SK-N-SH (cell line): ENCODE measurements around the gene SLC27A2. TPM values are rescaled to one million over a fixed set of nuclear protein-coding genes. Genes with fewer than 3 reads are reported as not detected.

Source experiments
- CTCF ChIA-PET: fragments of 300-600, 350-600 bp; formaldehyde crosslinking; extraction: SDS; loops from one replicate; lab custom pipeline; 2021; lab: Yijun Ruan, JAX
- POLR2A ChIA-PET: fragments of 350-600 bp; sonication (Branson Sonifier 250); formaldehyde crosslinking; extraction: SDS; loops from one replicate; lab custom pipeline; 2020; ENCODE audit warnings: antibody characterized with exemption, inconsistent platforms; lab: Yijun Ruan, JAX
- DNase-seq: peaks from one replicate; pipeline ENCODE4 v3.0.0; 2012
- H2AFZ ChIP-seq: fragments of 200-600 bp; sonication (generic); 2 replicates; pipeline ENCODE4 v1.8.1; 2016; ENCODE audit warnings: antibody characterized with exemption, mild to moderate bottlenecking, low read depth
- H3F3A ChIP-seq: fragments of 200-600 bp; sonication (generic); replicated peaks from 2 replicates; pipeline ENCODE3; 2016; ENCODE audit warnings: antibody characterized with exemption, mild to moderate bottlenecking; ENCODE audit not compliant: insufficient read depth
- H3K27ac ChIP-seq, 2 experiments: fragments of 200-500 bp in 1 of 2; fragments of 200-600 bp in 1 of 2; sonication (Bioruptor generic) in 1 of 2; sonication (generic), shearing (Covaris generic) in 1 of 2; 2 replicates each; pipeline versions ENCODE4 v1.5.1 to v1.6.1; 2014 to 2016; ENCODE audit warnings: low read depth in 2 of 2, inconsistent platforms in 1 of 2, low read length in 1 of 2, mild to moderate bottlenecking in 1 of 2, mixed read lengths in 1 of 2
- H3K27me3 ChIP-seq: fragments of 200-600 bp; sonication (generic), shearing (Covaris generic); 2 replicates; pipeline ENCODE4 v1.6.1; 2016; ENCODE audit warnings: mixed run types; ENCODE audit not compliant: insufficient read depth
- H3K36me3 ChIP-seq, 2 experiments: fragments of 200-500 bp in 1 of 2; fragments of 200-600 bp in 1 of 2; sonication (Bioruptor generic) in 1 of 2; sonication (generic) in 1 of 2; replicated peaks in 1 of 2; 2 replicates each; pipeline versions ENCODE3 to v1.5.1; 2014 to 2016; ENCODE audit warnings: low read length in 1 of 2, mild to moderate bottlenecking in 1 of 2; ENCODE audit not compliant: insufficient read depth in 2 of 2, control insufficient read depth in 1 of 2
- H3K4me1 ChIP-seq, 2 experiments: fragments of 200-500 bp in 1 of 2; fragments of 200-600 bp in 1 of 2; sonication (Bioruptor generic) in 1 of 2; sonication (generic), shearing (Covaris generic) in 1 of 2; 2 replicates each; pipeline versions ENCODE4 v1.5.1 to v1.6.1; 2014 to 2016; ENCODE audit warnings: low read depth in 1 of 2, low read length in 1 of 2, mixed run types in 1 of 2; ENCODE audit not compliant: insufficient read depth in 2 of 2, control insufficient read depth in 1 of 2
- H3K4me2 ChIP-seq: fragments of 200-600 bp; sonication (generic), shearing (Covaris generic); 2 replicates; pipeline ENCODE4 v1.6.1; 2017; ENCODE audit warnings: mixed run types
- H3K4me3 ChIP-seq, 2 experiments: fragments of 200-500 bp in 1 of 2; fragments of 200-600 bp in 1 of 2; sonication (Bioruptor generic) in 1 of 2; sonication (generic), shearing (Covaris generic) in 1 of 2; 2 replicates each; pipeline versions ENCODE4 v1.5.1 to v1.8.1; 2014 to 2016; ENCODE audit warnings: low read depth in 2 of 2, inconsistent platforms in 1 of 2, low read length in 1 of 2, mild to moderate bottlenecking in 1 of 2, mixed read lengths in 1 of 2, moderate library complexity in 1 of 2
- H3K79me2 ChIP-seq: fragments of 200-600 bp; sonication (generic); 2 replicates; pipeline ENCODE4 v1.8.1; 2017; ENCODE audit warnings: mild to moderate bottlenecking; ENCODE audit not compliant: insufficient read depth
- H3K9ac ChIP-seq: fragments of 200-600 bp; sonication (generic); 2 replicates; pipeline ENCODE4 v1.6.1; 2017; ENCODE audit warnings: mixed run types
- H3K9me2 ChIP-seq: fragments of 200-600 bp; sonication (generic); 2 replicates; pipeline ENCODE4 v1.6.1; 2017; ENCODE audit warnings: mixed run types
- H3K9me3 ChIP-seq: fragments of 200-600 bp; sonication (generic); 2 replicates; pipeline ENCODE4 v1.6.1; 2017; ENCODE audit warnings: mixed run types, mild to moderate bottlenecking, moderate library complexity
- H4K20me1 ChIP-seq: fragments of 200-600 bp; sonication (generic); 2 replicates; pipeline ENCODE4 v1.6.1; 2017; ENCODE audit warnings: mild to moderate bottlenecking, mixed run types; ENCODE audit not compliant: insufficient read depth
- CTCF ChIP-seq: fragments of 200-600 bp; sonication (generic); IDR thresholded peaks from 2 replicates; pipeline ENCODE4 v1.6.1; 2017; ENCODE audit warnings: antibody characterized with exemption, mild to moderate bottlenecking, moderate library complexity
- ELF1 ChIP-seq: IDR thresholded peaks from 2 replicates; pipeline ENCODE4 v1.4.0; 2012
- EP300 ChIP-seq, 2 experiments: IDR thresholded peaks; 2 replicates each; pipeline versions ENCODE4 v1.4.0 to v1.6.1; 2012; ENCODE audit warnings: borderline replicate concordance in 1 of 2, low read depth in 1 of 2, low read length in 1 of 2
- FOSL2 ChIP-seq: IDR thresholded peaks from 2 replicates; pipeline ENCODE4 v1.4.0; 2012; ENCODE audit warnings: low read depth, mild to moderate bottlenecking, moderate library complexity, borderline replicate concordance
- FOXM1 ChIP-seq: IDR thresholded peaks from 2 replicates; pipeline ENCODE4 v1.4.0; 2012; ENCODE audit warnings: low read depth, mild to moderate bottlenecking
- GATA2 ChIP-seq: sonication (generic); formaldehyde crosslinking; IDR thresholded peaks from 2 replicates; pipeline ENCODE4 v1.5.0; 2020; ENCODE audit warnings: mild to moderate bottlenecking, missing genetic modification reagents
- JUND ChIP-seq: IDR thresholded peaks from 2 replicates; pipeline ENCODE4 v1.4.0; 2012
- MXI1 ChIP-seq: IDR thresholded peaks from 2 replicates; pipeline ENCODE4 v1.6.1; 2012; ENCODE audit warnings: mild to moderate bottlenecking, low read depth, low read length, improper control_type of control experiment
- POLR2AphosphoS5 ChIP-seq: IDR thresholded peaks from 2 replicates; pipeline ENCODE4 v1.6.1; 2012; ENCODE audit warnings: low read depth, low read length
- RCOR1 ChIP-seq: fragments of 150-350 bp; IDR thresholded peaks from 2 replicates; pipeline ENCODE4 v1.6.1; 2017; ENCODE audit warnings: antibody characterized with exemption, low read length
- RXRA ChIP-seq: IDR thresholded peaks from 2 replicates; pipeline ENCODE4 v1.4.0; 2012; ENCODE audit warnings: low read depth, mild to moderate bottlenecking, borderline replicate concordance
- SMC3 ChIP-seq: IDR thresholded peaks from 2 replicates; pipeline ENCODE4 v1.6.1; 2012; ENCODE audit warnings: low read depth, low read length, improper control_type of control experiment
- TCF12 ChIP-seq: IDR thresholded peaks from 2 replicates; pipeline ENCODE4 v1.4.0; 2012
- USF1 ChIP-seq: IDR thresholded peaks from 2 replicates; pipeline ENCODE4 v1.4.0; 2012; ENCODE audit warnings: low read depth, borderline replicate concordance
- USF2 ChIP-seq: fragments of 150-350 bp; IDR thresholded peaks from 2 replicates; pipeline ENCODE4 v1.6.1; 2017; ENCODE audit warnings: antibody characterized with exemption, low read length, low read depth, borderline replicate concordance
- YY1 ChIP-seq: IDR thresholded peaks from 2 replicates; pipeline ENCODE4 v1.4.0; 2012; ENCODE audit warnings: low read depth, mild to moderate bottlenecking
- ZBTB33 ChIP-seq: IDR thresholded peaks from 2 replicates; pipeline ENCODE4 v1.4.0; 2012; ENCODE audit warnings: low read depth, borderline replicate concordance
- WGBS: methylation state at CpG from one replicate; pipeline ENCODE4 v1.1.6; 2017; ENCODE audit warnings: low lambda C conversion rate; 5-methylcytosine and 5-hydroxymethylcytosine counted together
- polyA plus RNA-seq, 3 experiments: library from polyadenylated mRNA; depleted of rRNA; stranded (reverse); fragments of >200 nt; gene quantifications; 2 replicates each; pipeline ENCODE4 v1.2.3, GENCODE V29; 2012

The SLC27A2 gene
- polyA plus RNA-seq, 1 of the 3 experiments (the other 2 are of a cell fraction) = 0.49 TPM

GRCh38 chr15:50206020-50206419 lies 24.0 kb downstream of the SLC27A2 start:
- no peak for TF ChIP-seq YY1
- no peak for TF ChIP-seq ZBTB33
- no peak for TF ChIP-seq CTCF
- no peak for TF ChIP-seq JUND
- no peak for TF ChIP-seq SMC3
- no peak for TF ChIP-seq RCOR1
- TF ChIP-seq RXRA = no peak
- no peak for TF ChIP-seq FOSL2
- no peak for TF ChIP-seq TCF12
- no peak for TF ChIP-seq USF1
- TF ChIP-seq ELF1 = no peak
- no peak for TF ChIP-seq FOXM1
- TF ChIP-seq GATA2 (CRISPR knock-in tag) = no peak
- no peak for TF ChIP-seq MXI1
- no peak for TF ChIP-seq EP300 (IDR thresholded peaks at IDR 0.05; ENCODE audit: borderline replicate concordance in 1 of 2, low read depth in 1 of 2, low read length in 1 of 2)
- TF ChIP-seq USF2 = no peak
- TF ChIP-seq POLR2AphosphoS5 = no peak
- ChIA-PET CTCF (no interaction called here), POLR2A (no interaction called here)
- WGBS = 72% methylated on average over 5 of the region's 5 CpGs
- no peak overlapping the region for H2AFZ ChIP-seq
- no peak for DNase-seq
- no peaks in the 10 kb centered on the region for H3K27me3 ChIP-seq
- no peak overlapping the region for H3K4me2 ChIP-seq
- no peaks in the 10 kb centered on the region for H4K20me1 ChIP-seq
- H3K9me2 ChIP-seq = no peaks in the 10 kb centered on the region
- H3K4me3 ChIP-seq = no peak overlapping the region
- no peak overlapping the region for H3K27ac ChIP-seq
- no peak overlapping the region for H3K9ac ChIP-seq
- H3F3A ChIP-seq = no peaks in the 10 kb centered on the region
- H3K9me3 ChIP-seq = no peaks in the 10 kb centered on the region
- H3K79me2 ChIP-seq = no peaks in the 10 kb centered on the region
- H3K36me3 ChIP-seq = no peaks in the 10 kb centered on the region
- no peaks in the 10 kb centered on the region; a peak in 1 of 4 replicates for H3K4me1 ChIP-seq
